HG02973 (cell line): Measurements from ENCODE around the gene FOLR3.
A peak's percentile ranks its signal among the peaks of the same experiment; 100 is the strongest.
"Not testable (repeated sequence)": the region's sequence is repeated elsewhere in the genome, so short reads cannot be mapped to it uniquely, and the experiment has no call there.

ENCODE experiments used
- ATAC-seq: cut with Tn5 transposase; IDR thresholded peaks from one replicate; pipeline ENCODE4 v1.9.1; 2021; ENCODE audit warnings: moderate library complexity; ENCODE audit not compliant: unreplicated experiment

FOLR3 gene

GRCh38 chr11:72135473-72135872 lies at the start of gene FOLR3:
TSS of gene FOLR3 (plus strand) at chr11:72135725. CDS start at chr11:72135953, 228 bp downstream.
- not testable (repeated sequence) for ATAC-seq

GRCh38 chr11:72088076-72088808 lies 47.3 kb upstream of the FOLR3 start:
- no peak for ATAC-seq

GRCh38 chr11:72091292-72091691 lies 44.2 kb upstream of the FOLR3 start:
- ATAC-seq, result no peak

DNA sequence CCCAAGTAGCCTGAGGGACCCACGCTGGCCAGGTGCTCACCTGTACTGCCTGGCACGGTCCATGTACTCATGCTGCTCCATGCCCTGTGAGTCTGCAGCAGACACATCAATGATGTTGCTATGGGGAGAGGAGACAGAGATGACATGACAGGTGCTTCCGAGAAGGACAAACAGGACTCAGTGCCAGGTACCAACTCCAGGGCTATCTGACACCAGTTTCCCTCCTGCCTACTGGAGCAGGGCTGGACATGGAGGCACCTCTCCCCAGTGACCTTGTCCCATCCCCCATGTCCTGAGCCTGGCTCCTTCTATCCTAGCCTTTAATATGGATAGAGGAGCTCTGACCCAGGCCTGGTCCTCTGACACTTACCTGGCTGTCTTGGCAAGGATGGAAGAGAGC lies 36.8 kb upstream of the FOLR3 start:
- no peak for ATAC-seq

- no peak for ATAC-seq
These were observed 35.5 kb upstream of the FOLR3 start for GRCh38 chr11:72100009-72100408.

GRCh38 chr11:72100462-72100861 lies 35.1 kb upstream of the FOLR3 start:
- ATAC-seq, result no peak

GRCh38 chr11:72102162-72102561 lies 33.4 kb upstream of the FOLR3 start:
- ATAC-seq, result no peak

GRCh38 chr11:72102631-72102945 lies 32.9 kb upstream of the FOLR3 start:
- ATAC-seq, result no peak

GRCh38 chr11:72102946-72103753 lies 32.4 kb upstream of the FOLR3 start, which contains the start of gene LAMTOR1:
TSS of gene LAMTOR1 (minus strand) at chr11:72103297. CDS start at chr11:72103224, 73 bp downstream.
- ATAC-seq, result peak; percentile 81

DNA sequence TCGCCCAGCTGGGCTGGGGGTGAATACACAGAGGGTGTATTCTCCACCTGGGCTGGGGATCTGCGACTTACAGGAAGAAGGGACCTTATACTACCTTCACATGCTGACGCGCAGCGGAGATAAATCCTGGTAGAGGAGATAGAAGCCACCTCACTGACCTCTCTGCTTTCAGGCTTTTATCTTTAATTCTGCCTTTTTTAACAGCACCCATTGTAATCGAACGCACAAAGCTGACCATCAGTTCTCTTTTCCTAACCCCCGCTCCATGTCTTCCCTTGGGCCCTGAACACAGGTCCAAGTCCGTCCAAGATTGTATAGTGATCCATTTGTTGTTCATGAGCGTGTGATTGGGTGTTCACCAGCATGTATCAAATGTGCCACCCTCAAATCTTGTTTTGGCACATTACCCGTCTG lies 31.8 kb upstream of the FOLR3 start:
- ATAC-seq, result no peak

DNA sequence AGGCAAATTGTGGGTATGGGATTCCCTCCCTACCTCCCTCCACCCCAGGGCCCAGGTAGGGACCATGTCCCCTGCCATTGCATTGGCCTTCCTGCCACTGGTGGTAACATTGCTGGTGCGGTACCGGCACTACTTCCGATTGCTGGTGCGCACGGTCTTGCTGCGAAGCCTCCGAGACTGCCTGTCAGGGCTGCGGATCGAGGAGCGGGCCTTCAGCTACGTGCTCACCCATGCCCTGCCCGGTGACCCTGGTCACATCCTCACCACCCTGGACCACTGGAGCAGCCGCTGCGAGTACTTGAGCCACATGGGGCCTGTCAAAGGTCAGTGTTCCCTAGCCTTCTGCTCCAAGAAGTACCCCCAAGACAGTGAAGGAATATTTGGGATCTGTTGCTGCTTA lies 29.6 kb upstream of the FOLR3 start, which contains the start of gene TOMT:
Gene TOMT (plus strand): TSS at position 37 of the 400 bp plus-strand sequence. CDS start 28 bp downstream, at position 65.
- no peak for ATAC-seq

GRCh38 chr11:72111300-72112142 lies 24.0 kb upstream of the FOLR3 start:
- no peak for ATAC-seq

- ATAC-seq, result peak; percentile 78
These were observed 23.2 kb upstream of the FOLR3 start, which contains the start of gene ANAPC15 for GRCh38 chr11:72112143-72112977. TSS of gene ANAPC15 (minus strand) at chr11:72112695. CDS start at chr11:72111276, 1,419 bp downstream.

DNA sequence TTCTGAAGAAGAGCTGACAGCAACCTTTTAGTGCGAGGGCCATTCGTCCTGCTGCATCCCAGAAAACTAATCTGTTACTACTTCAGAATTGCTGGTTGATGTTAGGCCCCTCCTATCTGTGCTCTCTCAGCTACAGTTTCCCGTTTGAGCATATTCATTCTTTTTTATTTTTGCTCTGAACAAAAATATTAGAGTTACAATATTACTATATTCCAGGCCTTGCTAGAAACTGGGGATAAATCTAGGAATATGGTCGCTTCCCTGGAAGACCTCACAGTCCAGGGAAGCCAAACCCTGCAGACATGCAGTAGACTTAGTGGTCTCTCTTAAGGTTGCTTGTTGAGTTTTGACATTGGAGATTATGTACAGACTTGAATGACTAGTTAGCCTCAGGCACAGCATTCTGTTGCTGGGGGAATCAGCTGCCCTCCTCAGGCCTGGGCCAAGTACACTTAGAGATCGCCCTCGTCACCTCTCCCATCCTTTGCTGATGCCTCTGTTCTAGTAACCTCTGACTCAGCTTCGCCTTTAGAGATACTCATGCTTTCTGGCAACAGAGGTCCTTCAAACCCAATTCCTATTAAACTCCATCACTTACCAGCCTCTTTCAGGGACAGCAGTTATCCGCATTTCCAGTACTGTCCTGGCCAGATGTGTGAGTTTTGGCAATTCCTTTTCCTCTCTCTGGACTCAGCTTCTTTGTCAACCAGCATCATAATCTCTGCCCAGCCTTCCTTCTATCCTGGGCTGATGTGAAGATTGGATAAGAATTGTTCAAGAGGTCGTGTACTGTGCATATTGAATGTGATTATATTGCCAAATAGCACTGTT lies 22.3 kb upstream of the FOLR3 start:
- no peak for ATAC-seq

GRCh38 chr11:72114570-72114969 lies 21.0 kb upstream of the FOLR3 start:
- ATAC-seq, result no peak

DNA sequence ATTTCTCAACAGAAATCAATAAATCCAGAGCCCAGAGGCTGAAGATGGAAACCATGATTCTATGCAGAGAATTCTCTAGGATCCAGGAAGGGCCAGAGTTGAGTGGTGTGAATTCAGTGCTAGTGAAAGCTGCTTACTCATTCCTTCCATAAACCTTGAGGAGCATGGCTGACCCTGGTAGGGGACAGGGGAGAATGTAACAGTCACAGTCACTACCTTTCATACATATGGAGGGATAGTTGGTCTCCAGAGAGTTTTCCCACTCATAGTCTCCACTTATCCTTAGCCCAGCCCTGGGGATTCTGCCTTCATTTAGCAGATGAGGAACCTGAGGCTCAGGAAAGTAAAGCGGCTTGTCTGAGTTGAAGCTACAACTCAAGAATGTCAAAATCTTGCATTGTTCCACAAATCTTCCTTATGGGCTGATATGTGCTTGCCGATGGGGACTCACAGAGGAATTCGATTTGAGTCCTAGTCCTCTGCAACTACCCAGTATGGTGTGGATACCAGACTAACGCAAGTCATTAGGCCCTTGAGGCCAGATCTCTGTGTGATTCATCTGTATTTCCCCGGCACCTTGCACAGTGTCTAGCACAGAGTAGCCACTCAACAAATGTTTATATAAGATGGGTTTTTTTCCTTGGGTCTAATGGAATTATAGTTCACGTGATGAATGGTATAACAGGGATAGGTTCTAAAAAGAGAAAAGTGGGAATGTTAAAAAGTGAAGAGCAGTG lies 19.3 kb upstream of the FOLR3 start:
- ATAC-seq, result no peak

DNA sequence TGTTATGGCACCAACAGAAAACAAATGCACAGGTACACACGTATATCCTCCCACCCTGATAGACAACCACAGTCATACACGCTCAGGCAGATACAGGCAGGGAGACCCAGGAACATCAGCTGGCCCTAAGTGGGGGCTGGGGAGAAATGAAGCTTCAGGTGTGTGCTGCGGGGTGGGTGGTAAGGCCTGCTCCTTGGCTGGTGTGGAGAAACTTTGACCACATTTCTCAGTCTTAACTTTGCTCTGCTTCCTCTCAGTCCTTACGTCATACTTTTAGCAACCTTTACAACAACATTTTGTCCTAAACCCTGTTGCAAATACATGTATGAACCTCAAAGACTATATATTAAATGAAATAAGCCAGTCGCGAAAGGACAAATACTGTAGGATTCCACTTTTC lies 16.3 kb upstream of the FOLR3 start:
- ATAC-seq, result no peak

GRCh38 chr11:72120930-72121329 lies 14.6 kb upstream of the FOLR3 start:
- no peak for ATAC-seq

DNA sequence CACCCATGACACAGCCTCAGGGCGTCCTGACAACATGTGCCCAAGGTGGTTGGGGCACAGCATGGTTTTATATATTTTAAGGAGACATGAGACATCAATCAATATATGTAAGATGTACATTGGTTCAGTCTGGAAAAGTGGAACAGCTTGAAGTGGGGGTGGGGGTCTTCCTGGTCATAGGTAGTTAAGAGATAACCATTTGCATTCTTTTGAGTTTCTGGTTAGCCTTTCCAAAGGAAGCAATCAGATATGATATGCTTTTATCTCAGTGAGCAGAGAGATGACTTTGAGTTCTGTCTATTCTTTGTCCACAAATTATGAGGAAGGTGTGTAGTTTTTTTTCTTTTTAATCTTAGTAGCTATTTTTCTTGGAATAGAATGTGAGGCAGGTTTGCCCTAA lies 12.9 kb upstream of the FOLR3 start:
- ATAC-seq, result no peak
